GM18526 (cell line): ENCODE data around the gene TRABD.

Experiments
- POLR2A ChIP-seq: IDR thresholded peaks from 3 replicates; pipeline ENCODE4 v1.6.1; 2011; ENCODE audit not compliant: insufficient read length; ENCODE audit errors: extremely low read depth

Gene TRABD

GRCh38 chr22:50245214-50246072 is 59.7 kb downstream of the TRABD start:
- no peak for TF ChIP-seq POLR2A

GRCh38 chr22:50246242-50247175 is 60.8 kb downstream of the TRABD start:
- TF ChIP-seq POLR2A = no peak

GRCh38 chr22:50247748-50248147 is 62.0 kb downstream of the TRABD start:
- no peak for TF ChIP-seq POLR2A

- no peak for TF ChIP-seq POLR2A
Observed at GRCh38 chr22:50248196-50249081, 62.7 kb downstream of the TRABD start.
